GM18520 (cell line): ENCODE measurements around the gene IRF9.
"Not testable (repeated sequence)": the region's sequence is repeated elsewhere in the genome, so short reads cannot be mapped to it uniquely, and the experiment has no call there.

Experiments
- ATAC-seq: cut with Tn5 transposase; IDR thresholded peaks from one replicate; pipeline ENCODE4 v1.9.1; 2021; ENCODE audit not compliant: unreplicated experiment

Gene IRF9

DNA sequence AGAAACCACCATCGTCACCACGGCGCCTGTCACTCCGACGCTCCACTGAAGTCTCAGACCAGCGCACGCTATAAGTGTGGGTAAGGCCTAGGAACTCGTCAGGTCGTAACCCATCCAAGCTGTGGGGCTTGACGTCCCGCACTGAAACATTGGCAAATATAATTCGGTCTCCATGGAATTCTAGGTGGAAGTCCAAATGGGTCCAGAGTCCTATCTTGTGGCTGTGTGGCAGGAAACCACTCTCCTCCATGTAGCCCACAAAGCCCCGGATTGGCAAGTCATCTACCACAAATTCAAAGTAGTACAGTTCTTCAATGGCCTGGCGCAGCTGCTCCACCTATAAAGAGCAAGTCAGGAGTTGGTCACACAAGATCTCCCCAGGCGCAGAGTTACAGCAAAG lies 31.9 kb downstream of the IRF9 start:
- no peak for ATAC-seq

DNA sequence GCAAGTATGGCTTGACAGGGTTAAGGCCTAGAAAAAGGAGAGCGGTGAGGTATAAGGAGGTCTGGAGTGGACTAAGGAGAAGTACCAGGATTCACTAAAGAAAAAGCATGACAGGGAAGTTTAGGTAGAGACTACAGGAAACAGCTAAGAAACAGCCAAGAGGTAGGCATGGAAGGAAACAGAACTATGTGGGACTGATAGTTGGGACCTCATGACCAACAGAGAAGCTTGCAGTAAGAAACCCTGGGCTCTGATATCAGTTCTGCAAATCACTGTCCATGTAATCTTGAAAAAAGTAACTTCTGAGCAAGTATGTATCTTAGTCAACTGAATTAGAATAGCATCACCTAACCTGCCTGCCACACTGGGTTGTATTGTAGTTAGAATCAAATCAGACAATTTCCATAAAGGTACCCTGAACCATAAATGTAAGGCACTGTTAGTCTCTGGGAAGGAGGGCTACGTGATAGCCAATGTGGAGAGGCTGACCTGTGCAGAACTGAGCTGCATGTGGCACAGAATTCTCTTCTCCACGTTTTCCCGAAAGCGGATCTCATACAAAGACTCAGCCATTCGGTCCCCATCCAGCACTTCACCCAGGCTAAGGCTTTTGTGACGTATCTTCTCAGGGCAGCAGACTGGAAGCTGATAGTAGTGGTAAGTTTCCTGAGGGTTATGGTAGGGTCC lies 33.3 kb downstream of the IRF9 start:
- ATAC-seq = no peak

DNA sequence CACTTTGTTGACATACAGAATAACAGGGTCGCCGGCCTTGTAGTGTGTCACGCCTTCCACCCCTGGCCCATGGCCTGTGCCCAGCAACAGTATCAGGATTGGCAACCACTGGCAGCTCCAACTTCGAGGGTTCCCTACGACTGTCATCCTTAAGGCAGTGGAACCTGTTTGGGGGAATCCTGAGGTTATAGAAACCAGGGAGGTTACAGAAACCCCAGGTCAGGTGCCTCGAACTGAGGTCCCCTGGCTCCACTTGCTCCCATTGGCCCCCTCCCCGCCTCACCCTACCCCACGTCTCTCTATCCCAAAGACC lies 33.8 kb downstream of the IRF9 start:
- ATAC-seq = no peak

DNA sequence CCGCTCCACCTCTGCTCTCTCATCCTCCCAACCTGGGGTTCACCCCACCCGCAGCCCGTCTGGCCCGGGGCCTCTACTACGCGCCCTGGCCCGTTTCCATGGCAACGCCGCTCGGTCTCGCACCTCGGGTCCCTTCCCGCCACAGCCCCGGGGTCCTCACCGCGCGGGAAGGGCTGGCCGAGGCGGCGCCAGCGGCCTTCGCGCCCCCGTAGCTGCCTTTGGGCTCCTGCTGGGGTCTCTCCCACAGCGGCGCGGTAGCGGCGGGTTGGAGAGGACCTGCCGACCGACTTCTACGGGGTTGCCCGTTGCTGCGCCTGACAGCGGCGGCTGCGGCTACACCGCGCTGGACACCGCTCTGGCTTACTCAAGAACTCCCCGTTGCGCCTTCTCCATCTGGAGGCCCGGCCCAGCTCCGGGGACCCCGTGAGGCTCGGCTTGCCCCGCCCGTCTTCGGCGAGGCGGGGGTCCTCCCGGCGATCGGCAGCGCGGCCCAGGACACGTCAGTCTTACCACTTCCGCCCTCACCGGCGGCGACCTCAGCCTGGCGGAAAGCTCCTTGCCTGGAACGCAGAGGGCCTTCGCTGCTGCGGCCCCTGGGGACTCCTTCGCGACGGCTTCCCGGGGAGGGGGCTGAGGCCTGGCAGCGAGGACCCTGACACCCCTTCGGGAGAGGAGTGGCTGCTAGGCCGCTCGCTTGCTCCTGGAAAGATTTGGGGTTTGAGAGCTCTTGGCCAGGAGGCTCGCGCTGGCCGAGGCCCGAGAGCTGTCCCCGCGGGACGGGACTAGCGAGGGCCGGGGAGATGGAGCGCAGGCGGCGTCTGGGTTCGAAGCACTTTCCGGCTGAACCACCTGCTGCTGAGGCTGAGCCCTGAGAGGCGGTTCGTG lies 34.4 kb downstream of the IRF9 start, which contains the start of gene TM9SF1:
TM9SF1 (minus strand) TSS at position 256 of the 885 bp plus-strand sequence. CDS start 422 bp downstream, outside the sequence.
- peak; percentile 78 for ATAC-seq

DNA sequence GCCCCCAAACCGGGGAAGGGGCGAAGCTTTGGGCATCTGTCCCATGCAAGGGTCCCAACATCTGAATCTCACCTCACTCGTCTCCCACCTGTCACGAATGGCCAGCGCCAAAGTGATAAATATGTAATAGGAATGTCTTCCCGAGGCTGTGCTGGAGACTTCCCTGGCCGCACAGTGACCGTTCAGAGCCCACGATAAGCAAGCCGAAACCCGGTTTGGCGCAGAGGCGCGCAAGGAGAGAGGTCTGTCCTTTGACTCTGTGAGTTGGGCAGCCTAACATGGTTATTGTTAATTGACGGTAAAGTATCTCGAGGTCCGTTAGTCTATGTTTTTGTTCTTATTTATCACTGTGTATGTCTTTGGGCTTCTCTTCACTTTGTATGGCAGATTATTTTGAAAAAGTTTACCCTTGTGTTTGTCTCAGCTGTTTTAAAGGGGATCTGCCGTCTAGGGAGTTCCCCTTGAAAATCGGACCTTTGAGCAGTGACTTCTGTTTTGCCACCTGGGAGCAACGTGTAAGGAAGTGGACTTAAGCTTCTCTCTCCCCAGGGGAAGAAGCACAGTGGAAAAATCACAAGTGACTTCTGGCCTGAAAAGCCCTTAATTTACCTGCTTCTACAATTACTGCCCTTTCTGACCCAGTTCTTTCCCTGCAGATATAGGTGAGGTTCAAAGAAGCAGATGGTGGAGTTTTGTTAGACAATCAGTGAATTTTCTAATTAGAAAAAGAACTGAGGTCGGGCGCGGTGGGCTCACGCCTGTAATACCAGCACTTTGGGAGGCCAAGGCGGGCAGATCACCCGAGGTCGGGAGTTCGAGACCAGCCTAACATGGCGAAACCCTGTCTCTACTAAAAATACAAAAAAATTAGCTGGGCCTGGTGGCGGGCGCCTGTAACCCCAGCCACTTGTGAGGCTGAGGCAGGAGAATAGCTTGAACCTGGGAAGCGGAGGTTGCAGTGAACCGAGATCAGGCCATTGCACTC lies 35.3 kb downstream of the IRF9 start:
- ATAC-seq = peak; percentile 4

DNA sequence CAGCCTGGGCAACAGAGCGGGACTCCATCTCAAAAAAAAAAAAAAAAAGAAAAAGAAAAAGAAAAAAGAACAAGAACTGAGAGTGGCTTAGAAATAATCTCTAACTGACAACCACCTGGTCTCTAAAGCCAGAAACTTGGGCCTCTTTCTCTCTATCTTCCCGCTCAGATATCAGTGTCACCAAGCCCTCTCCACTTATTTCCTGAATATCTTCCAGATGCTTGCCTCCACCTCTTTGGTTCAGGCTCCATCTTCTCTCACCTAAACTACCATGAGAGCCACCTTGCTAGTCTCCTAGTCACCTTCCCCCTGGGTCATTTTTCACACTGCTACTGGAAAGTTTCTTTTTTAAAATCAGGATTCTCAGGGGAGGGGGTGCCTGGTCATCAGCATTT lies 36.0 kb downstream of the IRF9 start:
- no peak for ATAC-seq

DNA sequence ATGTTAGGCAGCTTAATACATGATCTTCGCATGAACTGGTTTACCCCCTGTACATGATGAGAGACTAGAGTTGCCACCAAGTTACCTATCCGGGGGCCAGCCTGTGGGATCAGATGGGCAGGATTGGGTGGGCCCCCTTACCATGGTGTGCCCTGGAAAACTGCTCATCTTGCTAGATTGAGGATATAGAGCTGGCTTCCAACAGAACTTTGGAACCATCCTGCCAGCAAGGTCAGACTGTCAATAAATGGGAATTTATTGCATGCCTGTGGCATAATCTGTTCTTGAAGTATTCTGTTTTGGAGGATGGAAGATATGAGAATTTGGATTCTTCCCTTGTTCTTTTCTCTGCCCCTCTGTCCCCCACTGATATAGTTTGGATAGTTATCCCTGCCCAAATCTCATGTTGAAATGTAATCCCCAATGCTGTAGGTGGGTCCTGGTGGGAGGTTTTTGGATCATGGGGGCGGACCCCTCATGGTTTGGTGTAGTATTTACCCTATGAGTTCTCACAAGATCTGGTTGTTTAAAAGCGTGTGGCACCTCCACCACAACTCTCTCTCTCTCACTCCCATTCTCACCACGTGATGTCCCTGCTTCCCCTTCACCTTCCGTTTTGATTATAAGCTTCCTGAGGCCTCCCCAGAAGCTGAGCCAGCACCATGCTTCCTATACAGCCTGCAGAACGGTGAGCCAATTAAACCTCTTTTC lies 37.9 kb downstream of the IRF9 start:
- no peak for ATAC-seq

DNA sequence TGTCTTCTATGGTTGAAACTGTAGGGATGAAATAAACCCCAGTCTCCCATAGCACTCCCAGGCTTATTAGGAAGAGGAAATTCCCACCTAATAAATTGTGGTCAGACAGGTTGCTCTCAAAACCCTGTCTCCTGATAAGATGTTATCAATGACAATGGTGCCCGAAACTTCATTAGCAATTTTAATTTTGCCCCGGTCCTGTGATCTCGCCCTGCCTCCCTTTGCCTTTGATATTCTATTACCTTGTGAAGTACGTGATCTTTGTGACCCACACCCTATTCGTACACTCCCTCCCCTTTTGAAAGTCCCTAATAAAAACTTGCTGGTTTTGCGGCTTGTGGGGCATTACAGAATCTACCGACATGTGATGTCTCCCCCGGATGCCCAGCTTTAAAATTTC lies 41.5 kb downstream of the IRF9 start:
- ATAC-seq = not testable (repeated sequence)

DNA sequence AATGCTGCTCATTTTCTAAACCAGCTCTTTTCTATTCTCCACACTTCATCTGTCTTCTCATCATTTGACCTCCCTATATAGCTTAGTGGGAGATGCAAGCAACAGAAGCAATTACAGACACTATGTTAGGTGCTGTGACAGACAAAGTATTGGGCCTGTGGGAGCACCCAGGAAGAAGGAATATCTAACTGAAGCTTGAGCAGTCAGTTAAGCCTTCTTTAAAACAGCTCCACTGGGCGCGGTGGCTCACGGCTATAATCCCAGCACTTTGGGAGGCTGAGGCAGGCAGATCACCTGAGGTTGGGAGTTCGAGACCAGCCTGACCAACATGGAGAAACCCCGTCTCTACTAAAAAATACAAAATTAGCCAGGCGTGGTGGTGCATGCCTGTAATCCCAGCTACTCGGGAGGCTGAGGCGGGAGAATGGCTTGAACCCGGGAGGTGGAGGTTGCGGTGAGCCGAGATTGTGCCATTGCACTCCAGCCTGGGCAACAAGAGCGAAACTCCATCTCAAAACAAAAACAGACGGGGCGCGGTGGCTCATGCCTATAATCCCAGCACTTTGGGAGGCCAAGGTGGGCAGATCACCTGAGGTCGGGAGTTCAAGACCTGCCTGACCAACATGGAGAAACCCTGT lies 42.3 kb downstream of the IRF9 start:
- not testable (repeated sequence) for ATAC-seq

DNA sequence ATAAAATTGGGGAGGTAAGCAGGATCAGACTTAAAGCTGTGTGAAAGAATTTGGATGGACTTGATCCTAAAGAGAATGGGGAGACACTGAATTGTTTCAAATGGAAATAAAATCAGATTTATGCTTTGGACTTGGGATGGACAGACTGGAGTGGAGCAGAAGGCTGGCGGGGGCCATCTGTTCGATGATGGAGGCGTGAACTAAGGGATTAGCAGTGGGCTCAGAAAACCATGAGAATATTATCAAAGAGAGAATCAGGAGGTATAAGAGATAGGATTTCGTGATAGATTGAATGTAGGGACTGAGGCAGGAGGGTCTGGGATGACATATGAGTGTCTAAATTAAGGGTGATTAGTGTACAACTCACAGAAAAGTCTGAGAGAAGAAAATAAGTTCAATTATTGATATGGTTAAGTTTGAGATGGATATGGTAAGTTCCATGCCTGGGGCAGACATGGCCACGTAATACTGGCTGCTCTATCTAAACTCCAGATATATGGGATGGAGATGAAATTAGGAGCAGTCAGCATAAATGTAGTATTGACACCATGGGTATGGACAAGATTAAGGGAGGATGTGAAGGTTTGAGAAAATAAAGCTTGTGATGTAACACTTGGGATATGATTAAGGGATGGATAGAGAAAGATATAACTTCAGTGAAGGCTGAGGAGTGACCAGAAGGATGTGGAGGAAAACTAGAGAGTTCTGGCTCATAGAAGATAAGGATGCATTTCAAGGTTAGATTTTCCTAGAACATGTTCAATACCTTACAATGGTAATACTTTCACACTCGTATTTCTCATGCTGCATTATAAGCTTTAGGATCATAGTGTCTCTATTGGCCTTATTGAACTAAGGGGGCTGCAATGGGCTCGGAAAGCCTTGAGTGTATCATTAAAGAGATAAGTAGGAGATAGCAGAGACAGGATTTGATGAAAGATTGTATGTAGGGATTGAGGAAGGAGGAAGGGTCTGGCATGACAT lies 43.4 kb downstream of the IRF9 start:
- ATAC-seq = no peak

DNA sequence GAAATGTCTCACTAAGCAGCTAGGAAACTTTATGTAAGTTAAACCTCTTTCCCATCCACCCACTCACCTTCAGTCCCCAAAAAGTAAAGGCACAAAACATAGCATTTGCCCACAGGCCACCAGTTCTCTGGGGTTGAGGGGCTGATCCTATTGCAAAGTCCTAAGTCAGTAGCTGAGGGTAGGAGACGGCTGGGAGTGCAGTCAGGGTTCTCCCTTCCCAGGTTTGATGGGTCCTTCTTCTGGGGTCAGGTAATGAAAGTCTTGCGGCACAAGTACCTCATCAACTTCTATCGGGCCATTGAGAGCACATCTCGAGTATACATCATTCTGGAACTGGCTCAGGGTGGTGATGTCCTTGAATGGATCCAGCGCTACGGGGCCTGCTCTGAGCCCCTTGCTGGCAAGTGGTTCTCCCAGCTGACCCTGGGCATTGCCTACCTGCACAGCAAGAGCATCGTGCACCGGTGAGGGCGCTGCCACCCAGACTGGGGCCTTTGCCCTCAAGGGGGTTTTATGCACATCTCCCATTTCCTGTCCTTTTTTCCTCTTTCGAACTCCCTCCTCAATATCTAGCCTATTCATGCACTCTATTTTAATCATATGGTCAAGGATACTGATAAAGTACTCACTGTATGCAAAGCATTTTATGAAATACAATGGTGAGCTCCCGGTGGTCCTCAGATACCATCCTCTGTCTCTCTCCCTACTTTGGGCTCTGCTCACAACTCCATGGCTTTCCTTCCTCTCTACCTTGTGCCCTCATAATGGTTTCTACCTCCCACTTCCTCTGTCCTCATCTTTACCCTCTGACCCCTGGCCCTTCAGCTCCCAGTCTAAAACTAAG lies 45.4 kb downstream of the IRF9 start:
- ATAC-seq = no peak

DNA sequence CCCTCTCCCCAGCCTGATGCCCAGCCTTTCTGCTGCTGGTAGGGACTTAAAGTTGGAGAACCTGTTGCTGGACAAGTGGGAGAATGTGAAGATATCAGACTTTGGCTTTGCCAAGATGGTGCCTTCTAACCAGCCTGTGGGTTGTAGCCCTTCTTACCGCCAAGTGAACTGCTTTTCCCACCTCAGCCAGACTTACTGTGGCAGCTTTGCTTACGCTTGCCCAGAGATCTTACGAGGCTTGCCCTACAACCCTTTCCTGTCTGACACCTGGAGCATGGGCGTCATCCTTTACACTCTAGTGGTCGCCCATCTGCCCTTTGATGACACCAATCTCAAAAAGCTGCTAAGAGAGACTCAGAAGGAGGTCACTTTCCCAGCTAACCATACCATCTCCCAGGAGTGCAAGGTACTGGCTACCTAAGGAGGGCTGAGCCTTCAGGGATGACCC lies 46.1 kb downstream of the IRF9 start:
- no peak for ATAC-seq

DNA sequence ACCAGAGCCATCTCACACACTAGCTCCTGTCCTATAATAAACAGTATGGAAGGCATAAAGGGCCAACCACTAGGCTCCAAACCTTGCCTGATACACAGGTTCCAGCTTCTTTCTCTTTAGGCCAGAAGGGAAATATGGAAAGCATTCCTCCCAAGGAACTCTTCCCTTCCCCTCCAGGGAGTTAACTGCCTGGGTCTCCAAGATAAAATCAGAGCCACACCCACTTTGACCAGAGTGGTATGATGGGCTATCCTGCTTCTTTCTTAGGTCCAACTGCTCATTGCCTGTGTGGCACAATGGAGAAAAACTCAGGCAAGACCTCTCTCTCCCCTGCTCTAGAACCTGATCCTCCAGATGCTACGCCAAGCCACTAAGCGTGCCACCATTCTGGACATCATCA lies 46.6 kb downstream of the IRF9 start:
- ATAC-seq = no peak

DNA sequence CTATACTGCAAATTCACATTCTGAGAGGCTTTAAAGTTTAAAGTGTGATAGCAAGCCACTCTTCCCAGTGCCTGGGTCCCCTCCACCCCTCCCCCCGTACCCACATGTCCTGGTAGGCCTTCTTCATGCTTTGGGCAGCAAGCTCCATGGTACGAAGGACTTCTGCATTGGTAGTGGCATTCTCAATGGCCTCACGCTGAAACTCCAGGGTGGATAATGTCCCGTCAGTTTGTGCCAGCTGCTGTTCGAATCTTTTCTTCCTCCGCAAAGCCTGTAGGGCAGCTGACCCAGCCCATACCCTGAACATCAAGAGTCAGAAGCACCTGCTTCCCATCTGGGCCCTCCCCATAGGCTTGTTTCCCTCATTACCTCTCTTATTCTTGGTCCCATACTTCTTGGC lies 50.2 kb downstream of the IRF9 start:
- no peak for ATAC-seq

DNA sequence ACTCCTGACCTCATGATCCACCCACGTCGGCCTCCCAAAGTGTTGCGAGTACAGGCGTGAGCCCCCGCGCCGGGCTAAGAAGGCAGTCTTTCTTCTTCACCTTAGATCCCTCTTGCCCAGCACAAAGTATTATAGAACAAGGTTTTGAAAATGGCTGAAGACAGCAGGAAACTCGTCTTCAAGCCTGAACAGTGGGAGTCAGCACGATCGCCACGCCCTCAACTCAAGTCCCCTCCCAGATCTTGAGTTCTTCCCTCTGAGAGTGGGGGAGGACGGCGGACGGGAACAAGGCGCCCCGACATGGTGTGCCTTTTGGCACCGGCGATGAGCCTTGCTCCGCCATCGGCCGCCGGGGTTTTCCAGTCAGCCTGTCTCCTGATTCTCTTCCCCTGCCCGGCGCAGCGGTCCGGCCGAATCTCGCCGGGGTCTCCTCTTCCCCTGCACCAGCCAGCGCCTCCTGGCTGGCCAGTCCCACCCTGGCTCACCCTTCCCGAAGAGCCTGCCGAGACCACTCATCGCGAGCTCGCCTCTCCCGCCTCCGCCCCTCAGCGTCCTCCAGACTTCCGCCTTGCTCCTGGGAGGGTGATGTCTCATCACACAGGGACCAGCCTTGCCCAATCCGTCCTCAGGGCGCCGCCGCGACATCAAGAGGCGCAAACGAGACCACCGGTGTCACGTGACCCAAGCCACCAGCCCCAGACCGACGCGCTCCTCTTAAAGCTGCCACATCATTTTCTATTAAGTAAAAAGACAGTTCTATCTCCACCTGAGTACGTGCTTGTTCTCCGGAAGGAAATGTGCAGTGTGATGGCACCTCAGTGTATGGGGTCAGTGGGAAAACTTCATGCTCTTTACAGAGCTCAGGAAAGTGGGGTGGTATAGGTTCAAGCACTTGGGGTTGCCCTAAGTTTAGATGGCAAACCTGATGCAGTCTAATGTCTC lies 52.1 kb downstream of the IRF9 start, which contains the start of gene CHMP4A:
CHMP4A (minus strand) TSS at position 565 of the 942 bp plus-strand sequence; CDS start at position 516, 49 bp downstream.
- peak; percentile 66 for ATAC-seq

DNA sequence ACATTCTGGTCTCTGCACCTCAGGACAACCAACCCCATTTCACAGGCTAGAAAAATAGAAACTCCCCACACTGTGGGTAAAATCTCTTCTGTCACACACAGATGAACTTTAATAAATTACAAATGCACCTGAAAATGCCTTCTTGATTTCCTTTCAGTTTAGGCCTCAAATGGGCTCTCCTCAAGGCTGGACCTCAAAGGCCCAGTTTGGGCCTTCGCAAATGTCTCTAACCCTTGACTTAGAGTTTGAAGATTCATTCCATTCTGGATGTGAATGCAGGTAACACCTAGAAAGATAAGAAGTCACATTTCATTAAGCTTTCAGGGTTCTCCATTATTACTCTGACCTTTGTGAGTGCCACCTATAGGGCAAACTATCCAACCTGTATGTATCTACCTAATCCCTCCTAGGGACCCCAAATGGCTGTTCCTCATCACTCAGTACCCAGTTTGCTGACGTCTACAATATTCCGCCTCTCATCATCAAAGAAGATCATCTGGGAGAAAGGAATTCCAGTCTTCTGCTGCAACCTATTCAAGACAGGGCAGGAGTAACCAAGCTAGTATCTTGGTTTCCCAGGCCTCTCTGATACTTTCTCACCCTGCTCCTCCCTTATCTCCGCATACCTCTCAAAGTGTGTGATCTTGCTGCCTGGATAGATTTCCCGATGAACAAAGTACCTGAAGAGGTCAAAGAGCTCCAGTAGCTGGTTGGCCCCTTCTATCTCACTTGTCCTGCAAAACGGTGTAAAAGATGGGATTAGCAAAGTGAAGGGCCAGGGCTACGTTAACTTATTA lies 53.0 kb downstream of the IRF9 start:
- ATAC-seq = no peak
